ENCODE data around the gene TMED5. TPM values are rescaled to one million over a fixed set of nuclear protein-coding genes. Genes with fewer than 3 reads are reported as not detected.
A peak's percentile ranks its signal among the peaks of the same experiment; 100 is the strongest.
"Not testable (repeated sequence)": the region's sequence is repeated elsewhere in the genome, so short reads cannot be mapped to it uniquely, and the experiment has no call there.

Gene TMED5
- polyA plus RNA-seq (ENCODE audit: insufficient read length in 4 of 4) = 100 to 1,000 TPM in 2 of 4 donors, 10 to 100 TPM in 2; 31.8 to 108 (median 100) TPM

GRCh38 chr1:93179886-93180722 is at the start of gene TMED5:
Gene TMED5 (minus strand): TSS chr1:93180413. CDS start chr1:93180242, 171 bp downstream.
- peak; percentile 94 to 96 (median 95) for DNase-seq (ENCODE audit: low read depth in 4 of 4, low spot score in 3 of 4)

- DNase-seq (ENCODE audit: low read depth in 4 of 4, low spot score in 3 of 4) = no peak
These were observed 42.9 kb upstream of the TMED5 start for GRCh38 chr1:93223023-93223675.

GRCh38 chr1:93221913-93222312 is 41.7 kb upstream of the TMED5 start:
- DNase-seq (ENCODE audit: low read depth in 4 of 4, low spot score in 3 of 4) = no peak

GRCh38 chr1:93220716-93221115 is 40.5 kb upstream of the TMED5 start:
- DNase-seq (ENCODE audit: low read depth in 4 of 4, low spot score in 3 of 4) = not testable (repeated sequence)

- DNase-seq (ENCODE audit: low read depth in 4 of 4, low spot score in 3 of 4) = no peak
These were observed 39.2 kb upstream of the TMED5 start for GRCh38 chr1:93219443-93219842.

GRCh38 chr1:93215322-93215721 is 35.1 kb upstream of the TMED5 start:
- no peak for DNase-seq (ENCODE audit: low read depth in 4 of 4, low spot score in 3 of 4)

GRCh38 chr1:93207211-93207610 is 27.0 kb upstream of the TMED5 start:
- no peak for DNase-seq (ENCODE audit: low read depth in 4 of 4, low spot score in 3 of 4)

- DNase-seq (ENCODE audit: low read depth in 4 of 4, low spot score in 3 of 4) = no peak
These were observed 26.3 kb upstream of the TMED5 start for GRCh38 chr1:93206567-93206954.

- DNase-seq (ENCODE audit: low read depth in 4 of 4, low spot score in 3 of 4) = no peak
These were observed 25.8 kb upstream of the TMED5 start for GRCh38 chr1:93205892-93206566.

GRCh38 chr1:93200714-93201113 is 20.5 kb upstream of the TMED5 start:
- no peak for DNase-seq (ENCODE audit: low read depth in 4 of 4, low spot score in 3 of 4)

- DNase-seq (ENCODE audit: low read depth in 4 of 4, low spot score in 3 of 4) = no peak
These were observed 19.9 kb upstream of the TMED5 start for GRCh38 chr1:93200086-93200620.

GRCh38 chr1:93199150-93199549 is 18.9 kb upstream of the TMED5 start:
- no peak for DNase-seq (ENCODE audit: low read depth in 4 of 4, low spot score in 3 of 4)

GRCh38 chr1:93196591-93196990 is 16.4 kb upstream of the TMED5 start:
- no peak for DNase-seq (ENCODE audit: low read depth in 4 of 4, low spot score in 3 of 4)

GRCh38 chr1:93194231-93194990 is 14.2 kb upstream of the TMED5 start:
- DNase-seq (ENCODE audit: low read depth in 4 of 4, low spot score in 3 of 4) = no peak

- no peak for DNase-seq (ENCODE audit: low read depth in 4 of 4, low spot score in 3 of 4)
These were observed 10.2 kb upstream of the TMED5 start for GRCh38 chr1:93190432-93190831.

- no peak for DNase-seq (ENCODE audit: low read depth in 4 of 4, low spot score in 3 of 4)
These were observed 6.5 kb upstream of the TMED5 start for GRCh38 chr1:93186667-93187066.

- peak in 1 of 4 donors; percentile 0 for DNase-seq (ENCODE audit: low read depth in 4 of 4, low spot score in 3 of 4)
These were observed 755 bp upstream of the TMED5 start, which contains the start of gene CCDC18 for GRCh38 chr1:93180723-93181613. Gene CCDC18 (plus strand): TSS chr1:93180724. CDS start chr1:93183362, 2,638 bp downstream.

GRCh38 chr1:93178418-93178817 is 1.8 kb downstream of the TMED5 start:
- DNase-seq (ENCODE audit: low read depth in 4 of 4, low spot score in 3 of 4) = peak in 1 of 4 donors; percentile 1

GRCh38 chr1:93177991-93178390 is 2.2 kb downstream of the TMED5 start:
- peak in 2 of 4 donors; percentile 8 to 19 for DNase-seq (ENCODE audit: low read depth in 4 of 4, low spot score in 3 of 4)

All from left renal pelvis (tissue), 4 donors.